ENCODE measurements around the gene NMUR1. TPM values are rescaled to one million over a fixed set of nuclear protein-coding genes. Genes with fewer than 3 reads are reported as not detected.
A peak's percentile ranks its signal among the peaks of the same experiment; 100 is the strongest.

Gene NMUR1
- polyA plus RNA-seq, 1 of the 3 experiments (the other 2 are of a cell fraction): not detected

DNA sequence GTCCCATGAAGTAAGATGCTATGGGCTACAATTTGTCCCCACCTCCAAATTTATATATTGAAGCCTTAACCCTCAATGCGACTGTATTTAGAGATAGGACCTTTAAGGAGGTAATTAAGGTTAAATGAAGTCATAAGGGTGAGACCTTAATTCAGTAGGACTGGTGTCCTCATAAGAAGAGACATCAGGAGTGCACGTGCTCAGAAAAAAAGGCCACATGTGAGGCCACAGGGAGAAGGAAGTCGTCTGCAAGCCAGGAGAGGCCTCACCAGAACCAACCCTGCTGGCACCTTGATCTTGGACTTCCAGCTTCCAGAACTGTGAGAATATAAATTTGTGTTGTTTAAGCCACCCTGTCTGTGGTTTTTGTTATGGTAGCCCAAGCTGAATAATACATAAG lies 36.9 kb upstream of the NMUR1 start:
- Histone ChIP-seq H3K4me3 (ENCODE audit: low read depth in 2 of 2, low read length in 1 of 2) (no peak overlapping the region), H3K79me2 (ENCODE audit: insufficient read depth) (no peaks in the 10 kb centered on the region), H4K20me1 (ENCODE audit: insufficient read depth) (no peaks in the 10 kb centered on the region), H3K27me3 (ENCODE audit: insufficient read depth) (no peaks in the 10 kb centered on the region), H3F3A (replicated peaks; ENCODE audit: insufficient read depth) (peaks cover under 1% of the 10 kb centered on the region), H3K4me2 (no peak overlapping the region), H3K9me3 (no peaks in the 10 kb centered on the region), H3K27ac (ENCODE audit: low read depth in 2 of 2, low read length in 1 of 2) (no peak overlapping the region), H3K4me1 (ENCODE audit: control insufficient read depth in 1 of 2, insufficient read depth in 2 of 2, low read depth in 1 of 2, low read length in 1 of 2) (peaks cover 0 to 4% of the 10 kb centered on the region in 2 experiments; a peak in 1 of 4 replicates), H3K36me3 (replicated peaks in 1 of 2; ENCODE audit: control insufficient read depth in 1 of 2, insufficient read depth in 2 of 2, low read length in 1 of 2) (no peaks in the 10 kb centered on the region), H2AFZ (ENCODE audit: low read depth) (no peak overlapping the region), H3K9me2 (no peaks in the 10 kb centered on the region), H3K9ac (no peak overlapping the region)
- ChIA-PET CTCF (interaction anchor here (0.8 to 14.3 kb wide), 4 partner anchors 9 to 147 kb away, joined by 3 to 152 read pairs (median 28); no protein-coding TSS in a partner anchor), POLR2A (no interaction called here)
- 47% methylated on average over 3 of the region's 3 CpGs for WGBS (ENCODE audit: low lambda C conversion rate)
- TF ChIP-seq CHD2 (IDR thresholded peaks at IDR 0.05; ENCODE audit: low read length, partially characterized antibody) (no peak), FOSL2 (IDR thresholded peaks at IDR 0.05; ENCODE audit: borderline replicate concordance, low read depth) (no peak), MAX (IDR thresholded peaks at IDR 0.05; ENCODE audit: low read depth) (no peak)
- no peak for DNase-seq

DNA sequence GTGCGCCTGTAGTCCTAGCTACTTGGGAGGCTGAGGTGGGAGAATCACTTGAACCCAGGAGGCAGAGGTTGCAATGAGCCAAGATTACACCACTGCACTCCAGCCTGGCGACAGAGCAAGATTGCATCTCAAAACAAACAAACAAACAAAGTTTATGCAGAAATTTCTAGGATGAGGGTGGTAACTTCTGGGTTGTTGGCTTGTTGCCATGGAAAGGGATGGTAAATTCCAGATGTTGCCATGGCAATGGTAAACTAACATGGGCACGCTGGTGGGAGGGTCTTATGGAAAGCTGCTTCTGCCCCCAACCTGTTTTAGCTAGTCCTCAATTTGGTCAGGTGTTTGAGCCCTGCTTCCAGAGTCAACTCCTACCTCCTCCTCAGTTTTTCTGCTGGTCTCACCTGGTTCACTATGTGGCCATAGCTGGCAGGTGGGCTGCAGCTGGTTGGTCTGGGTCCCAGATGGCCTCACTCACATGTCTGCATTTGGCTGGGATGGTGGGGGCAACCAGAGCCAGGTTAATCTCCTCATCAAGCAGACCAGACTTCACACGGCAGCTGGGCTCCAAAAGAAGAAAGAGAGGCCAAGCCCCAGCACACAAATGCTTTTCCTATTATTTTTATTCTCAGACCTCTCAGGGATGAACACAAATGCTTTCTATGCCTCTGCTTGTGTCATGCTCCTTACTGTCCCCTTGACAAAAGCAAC lies 35.8 kb upstream of the NMUR1 start:
- ChIA-PET POLR2A (no interaction called here), CTCF (interaction anchor here (0.9 to 14.3 kb wide), 7 partner anchors 8 to 148 kb away, joined by 3 to 152 read pairs (median 6); no protein-coding TSS in a partner anchor)
- Histone ChIP-seq H4K20me1 (ENCODE audit: insufficient read depth) (no peaks in the 10 kb centered on the region), H3K27me3 (ENCODE audit: insufficient read depth) (no peaks in the 10 kb centered on the region), H2AFZ (ENCODE audit: low read depth) (no peak overlapping the region), H3K9ac (no peak overlapping the region), H3F3A (replicated peaks; ENCODE audit: insufficient read depth) (no peaks in the 10 kb centered on the region), H3K27ac (ENCODE audit: low read depth in 2 of 2, low read length in 1 of 2) (peak overlapping the region in 1 of 2 experiments; percentile 1; a peak in 1 of 4 replicates), H3K79me2 (ENCODE audit: insufficient read depth) (no peaks in the 10 kb centered on the region), H3K36me3 (replicated peaks in 1 of 2; ENCODE audit: control insufficient read depth in 1 of 2, insufficient read depth in 2 of 2, low read length in 1 of 2) (no peaks in the 10 kb centered on the region), H3K9me2 (no peaks in the 10 kb centered on the region), H3K9me3 (no peaks in the 10 kb centered on the region), H3K4me1 (ENCODE audit: control insufficient read depth in 1 of 2, insufficient read depth in 2 of 2, low read depth in 1 of 2, low read length in 1 of 2) (peaks cover 0 to 4% of the 10 kb centered on the region in 2 experiments; a peak in 1 of 4 replicates), H3K4me2 (no peak overlapping the region), H3K4me3 (ENCODE audit: low read depth in 2 of 2, low read length in 1 of 2) (no peak overlapping the region)
- peak; percentile 44 for DNase-seq
- no peak for TF ChIP-seq NFIC (IDR thresholded peaks at IDR 0.05; ENCODE audit: borderline replicate concordance)
- peak; percentile 61 for TF ChIP-seq GATA2 (CRISPR knock-in tag; IDR thresholded peaks at IDR 0.05)
- peak in 1 of 2 experiments; percentile 58; a peak in 2 of 4 replicates for TF ChIP-seq EP300 (IDR thresholded peaks at IDR 0.05; ENCODE audit: borderline replicate concordance in 1 of 2, low read depth in 1 of 2, low read length in 1 of 2)
- 49% methylated on average over 4 of the region's 4 CpGs for WGBS (ENCODE audit: low lambda C conversion rate)

GRCh38 chr2:231563378-231563961 lies 33.2 kb upstream of the NMUR1 start:
- ChIA-PET CTCF (interaction anchor here (0.8 to 14.3 kb wide), 42 partner anchors 8 to 318 kb away, joined by 3 to 152 read pairs (median 5); partner anchors contain the start of genes NCL, NMUR1, PTMA and TEX44), POLR2A (interaction anchor here (0.8 to 1.3 kb wide), 3 partner anchors 42 to 114 kb away, joined by 3 to 4 read pairs (median 3); partner anchors contain the start of gene NCL)
- H2AFZ ChIP-seq (ENCODE audit: low read depth): no peak overlapping the region
- peak; percentile 88 for DNase-seq
- H3K4me2 ChIP-seq: no peak overlapping the region
- no peak overlapping the region; a peak in 1 of 4 replicates for H3K4me3 ChIP-seq (ENCODE audit: low read depth in 2 of 2, low read length in 1 of 2)
- H3K79me2 ChIP-seq (ENCODE audit: insufficient read depth): no peaks in the 10 kb centered on the region
- H3K9me3 ChIP-seq: no peaks in the 10 kb centered on the region
- H4K20me1 ChIP-seq (ENCODE audit: insufficient read depth): no peaks in the 10 kb centered on the region
- no peaks in the 10 kb centered on the region for H3F3A ChIP-seq (replicated peaks; ENCODE audit: insufficient read depth)
- H3K27ac ChIP-seq (ENCODE audit: low read depth in 2 of 2, low read length in 1 of 2): no peak overlapping the region
- H3K27me3 ChIP-seq (ENCODE audit: insufficient read depth): no peaks in the 10 kb centered on the region
- peaks cover 0 to 4% of the 10 kb centered on the region in 2 experiments; a peak in 1 of 4 replicates for H3K4me1 ChIP-seq (ENCODE audit: control insufficient read depth in 1 of 2, insufficient read depth in 2 of 2, low read depth in 1 of 2, low read length in 1 of 2)
- no peaks in the 10 kb centered on the region for H3K9me2 ChIP-seq
- TF ChIP-seq SIN3A (IDR thresholded peaks at IDR 0.05; ENCODE audit: borderline replicate concordance, low read depth, low read length) (no peak), SMC3 (IDR thresholded peaks at IDR 0.05; ENCODE audit: low read depth, low read length) (peak; percentile 68), RAD21 (IDR thresholded peaks at IDR 0.05; ENCODE audit: low read length) (peak; percentile 83), CHD2 (IDR thresholded peaks at IDR 0.05; ENCODE audit: low read length, partially characterized antibody) (no peak), CTCF (IDR thresholded peaks at IDR 0.05) (peak; percentile 60)
- WGBS (ENCODE audit: low lambda C conversion rate): 0% methylated on average over 2 of the region's 3 CpGs
- H3K36me3 ChIP-seq (replicated peaks in 1 of 2; ENCODE audit: control insufficient read depth in 1 of 2, insufficient read depth in 2 of 2, low read length in 1 of 2): no peaks in the 10 kb centered on the region
- no peak overlapping the region for H3K9ac ChIP-seq

Measured in SK-N-SH (cell line).